Thymus (tissue), 11 donors: Measurements from ENCODE around the gene HIVEP2. TPM values are rescaled to one million over a fixed set of nuclear protein-coding genes. Genes with fewer than 3 reads are reported as not detected.

Source experiments
- DNase-seq, 9 donors: peaks; one replicate each; pipeline ENCODE4 v3.0.0-alpha.2; 2013; ENCODE audit warnings: low spot score in 9 of 9, low read depth in 6 of 9, missing footprints in 1 of 9
- H3K27ac ChIP-seq, 2 donors: one replicate each; pipeline ENCODE4 v1.5.1; 2013; ENCODE audit warnings: control low read depth in 1 of 2, low read depth in 1 of 2, low read length in 1 of 2, mild to moderate bottlenecking in 1 of 2, moderate library complexity in 1 of 2
- H3K27me3 ChIP-seq, 2 donors: one replicate each; pipeline ENCODE4 v1.5.1; 2013; ENCODE audit warnings: low read length in 1 of 2; ENCODE audit not compliant: control insufficient read depth in 2 of 2, insufficient read depth in 1 of 2
- H3K36me3 ChIP-seq, 2 donors: one replicate each; pipeline ENCODE4 v1.5.1; 2013; ENCODE audit warnings: low read length in 1 of 2, mild to moderate bottlenecking in 1 of 2, moderate library complexity in 1 of 2; ENCODE audit not compliant: control insufficient read depth in 2 of 2, insufficient read depth in 2 of 2
- H3K4me1 ChIP-seq, 2 donors: one replicate each; pipeline ENCODE4 v1.5.1; 2013; ENCODE audit warnings: low read length in 2 of 2; ENCODE audit not compliant: control insufficient read depth in 2 of 2, insufficient read depth in 2 of 2
- H3K4me3 ChIP-seq, 2 donors: one replicate each; pipeline ENCODE4 v1.5.1; 2013; ENCODE audit warnings: low read length in 2 of 2, control low read depth in 1 of 2, mild to moderate bottlenecking in 1 of 2
- H3K9me3 ChIP-seq, 2 donors: one replicate each; pipeline ENCODE4 v1.5.1; 2013; ENCODE audit warnings: low read length in 1 of 2, mild to moderate bottlenecking in 1 of 2; ENCODE audit not compliant: control insufficient read depth in 2 of 2, insufficient read depth in 1 of 2
- WGBS: extraction: QIAGEN DNeasy Blood & Tissue Kit; methylation state at CpG from one replicate; pipeline ENCODE4 v1.1.7; 2013; 5-methylcytosine and 5-hydroxymethylcytosine counted together
- polyA plus RNA-seq: library from polyadenylated mRNA; stranded (reverse); fragments of 200-250 nt; gene quantifications from one replicate; pipeline ENCODE4 v1.2.3, GENCODE V29; 2013
- total RNA-seq: library from RNA; stranded (reverse); fragments of 120-200 nt; gene quantifications from one replicate; pipeline ENCODE4 v1.2.4, GENCODE V29; 2013
- donor health status: healthy.

The HIVEP2 gene
- total and polyA plus RNA-seq, 2 donors: 11.6 to 16.4 TPM

GRCh38 chr6:142833054-142833453, 111.9 kb downstream of the HIVEP2 start:
- no peak overlapping the region for H3K4me3 ChIP-seq
- H3K9me3 ChIP-seq: no peaks in the 10 kb centered on the region
- no peak overlapping the region for H3K27ac ChIP-seq
- H3K27me3 ChIP-seq: no peaks in the 10 kb centered on the region
- peaks cover 4% of the 10 kb centered on the region in 2 donors for H3K36me3 ChIP-seq
- WGBS: 98% methylated on average over 1 of the region's 1 CpG
- H3K4me1 ChIP-seq: no peaks in the 10 kb centered on the region
- DNase-seq: no peak

- no peaks in the 10 kb centered on the region for H3K9me3 ChIP-seq
- H3K4me3 ChIP-seq: no peak overlapping the region
- DNase-seq: no peak
- peaks cover 4% of the 10 kb centered on the region in 2 donors for H3K36me3 ChIP-seq
- no peaks in the 10 kb centered on the region for H3K27me3 ChIP-seq
- WGBS: 97% methylated on average over 6 of the region's 6 CpGs
- no peaks in the 10 kb centered on the region for H3K4me1 ChIP-seq
- no peak overlapping the region for H3K27ac ChIP-seq
Observed at GRCh38 chr6:142830807-142831206, 114.2 kb downstream of the HIVEP2 start.

GRCh38 chr6:142830116-142830710, 114.8 kb downstream of the HIVEP2 start:
- 91% methylated on average over 5 of the region's 5 CpGs for WGBS
- Histone ChIP-seq H3K4me3 (no peak overlapping the region), H3K27me3 (no peaks in the 10 kb centered on the region), H3K36me3 (peaks cover 4% of the 10 kb centered on the region in 2 donors), H3K4me1 (no peaks in the 10 kb centered on the region), H3K27ac (no peak overlapping the region), H3K9me3 (no peaks in the 10 kb centered on the region)
- no peak for DNase-seq

- DNase-seq: no peak
- Histone ChIP-seq H3K36me3 (peaks cover 4% of the 10 kb centered on the region in 2 donors), H3K9me3 (no peaks in the 10 kb centered on the region), H3K27me3 (no peaks in the 10 kb centered on the region), H3K27ac (no peak overlapping the region), H3K4me1 (peaks cover 0 to under 1% of the 10 kb centered on the region in 2 donors), H3K4me3 (no peak overlapping the region)
- WGBS: 99% methylated on average over 1 of the region's 1 CpG
Observed at GRCh38 chr6:142829556-142829955, 115.4 kb downstream of the HIVEP2 start.

- no peak overlapping the region for H3K4me3 ChIP-seq
- peaks cover 0 to 4% of the 10 kb centered on the region in 2 donors for H3K4me1 ChIP-seq
- no peak for DNase-seq
- H3K27me3 ChIP-seq: no peaks in the 10 kb centered on the region
- H3K36me3 ChIP-seq: peaks cover 4 to 9% of the 10 kb centered on the region in 2 donors
- no peak overlapping the region for H3K27ac ChIP-seq
- 97% methylated on average over 4 of the region's 4 CpGs for WGBS
- peaks cover 0 to under 1% of the 10 kb centered on the region in 2 donors for H3K9me3 ChIP-seq
Observed at GRCh38 chr6:142827991-142828390, 117.0 kb downstream of the HIVEP2 start.

- Histone ChIP-seq H3K27ac (no peak overlapping the region), H3K36me3 (peaks cover 7 to 9% of the 10 kb centered on the region in 2 donors), H3K27me3 (no peaks in the 10 kb centered on the region), H3K4me1 (peaks cover 0 to 8% of the 10 kb centered on the region in 2 donors), H3K4me3 (no peak overlapping the region), H3K9me3 (peaks cover 0 to 3% of the 10 kb centered on the region in 2 donors)
- WGBS: 95% methylated on average over 7 of the region's 7 CpGs
- no peak for DNase-seq
Observed at GRCh38 chr6:142827369-142827768, 117.6 kb downstream of the HIVEP2 start.

- Histone ChIP-seq H3K36me3 (peaks cover 3 to 5% of the 10 kb centered on the region in 2 donors), H3K4me1 (peaks cover 13 to 20% of the 10 kb centered on the region in 2 donors), H3K27me3 (no peaks in the 10 kb centered on the region), H3K9me3 (peaks cover 0 to 3% of the 10 kb centered on the region in 2 donors), H3K27ac (no peak overlapping the region), H3K4me3 (no peak overlapping the region)
- 99% methylated on average over 1 of the region's 1 CpG for WGBS
- DNase-seq: no peak
Observed at GRCh38 chr6:142825760-142826159, 119.2 kb downstream of the HIVEP2 start.

GRCh38 chr6:142824426-142824825, 120.5 kb downstream of the HIVEP2 start:
- Histone ChIP-seq H3K27ac (no peak overlapping the region), H3K27me3 (no peaks in the 10 kb centered on the region), H3K4me1 (peaks cover 17 to 32% of the 10 kb centered on the region in 2 donors), H3K4me3 (no peak overlapping the region), H3K9me3 (peaks cover 0 to 3% of the 10 kb centered on the region in 2 donors), H3K36me3 (peaks cover 3 to 5% of the 10 kb centered on the region in 2 donors)
- WGBS: 98% methylated on average over 3 of the region's 3 CpGs
- no peak for DNase-seq

GRCh38 chr6:142823256-142823902, 121.6 kb downstream of the HIVEP2 start:
- peaks cover 17 to 32% of the 10 kb centered on the region in 2 donors for H3K4me1 ChIP-seq
- H3K36me3 ChIP-seq: peaks cover 3 to 5% of the 10 kb centered on the region in 2 donors
- DNase-seq: no peak
- H3K27me3 ChIP-seq: no peaks in the 10 kb centered on the region
- H3K4me3 ChIP-seq: no peak overlapping the region
- peak overlapping the region in 1 of 2 donors; percentile 0 for H3K27ac ChIP-seq
- peaks cover 0 to 3% of the 10 kb centered on the region in 2 donors for H3K9me3 ChIP-seq
- 94% methylated on average over 10 of the region's 10 CpGs for WGBS
